SK-N-SH (cell line): ENCODE data around the gene TASOR2.

Experiments
- ELF1 ChIP-seq: IDR thresholded peaks from 2 replicates; pipeline ENCODE4 v1.4.0; 2012
- EZH2phosphoT487 ChIP-seq: fragments of 200-600 bp; sonication (generic); IDR thresholded peaks from 2 replicates; pipeline ENCODE4 v1.6.1; 2017; ENCODE audit warnings: low read depth, mixed run types, mild to moderate bottlenecking, antibody characterized with exemption, moderate library complexity, borderline replicate concordance
- GATA2 ChIP-seq: sonication (generic); formaldehyde crosslinking; IDR thresholded peaks from 2 replicates; pipeline ENCODE4 v1.5.0; 2020; ENCODE audit warnings: mild to moderate bottlenecking, missing genetic modification reagents
- MXI1 ChIP-seq: IDR thresholded peaks from 2 replicates; pipeline ENCODE4 v1.6.1; 2012; ENCODE audit warnings: mild to moderate bottlenecking, low read depth, low read length, improper control_type of control experiment
- NRF1 ChIP-seq: IDR thresholded peaks from 2 replicates; pipeline ENCODE4 v1.6.1; 2012; ENCODE audit warnings: low read depth, mild to moderate bottlenecking, low read length
- POLR2AphosphoS5 ChIP-seq: IDR thresholded peaks from 2 replicates; pipeline ENCODE4 v1.6.1; 2012; ENCODE audit warnings: low read depth, low read length
- SIN3A ChIP-seq: IDR thresholded peaks from 2 replicates; pipeline ENCODE4 v1.6.1; 2012; ENCODE audit warnings: low read depth, mild to moderate bottlenecking, low read length, moderate library complexity, borderline replicate concordance
- TCF12 ChIP-seq: IDR thresholded peaks from 2 replicates; pipeline ENCODE4 v1.4.0; 2012
- TEAD4 ChIP-seq: IDR thresholded peaks from 2 replicates; pipeline ENCODE4 v1.4.0; 2012; ENCODE audit warnings: mild to moderate bottlenecking, borderline replicate concordance; ENCODE audit not compliant: insufficient read depth
- TF ChIP-seq, protein P1 (sequence below): fragments of 200-600 bp; sonication (generic); IDR thresholded peaks from 2 replicates; pipeline ENCODE4 v1.6.1; 2017; ENCODE audit warnings: antibody characterized with exemption, mild to moderate bottlenecking, moderate library complexity
- TF ChIP-seq, protein P2 (sequence below): IDR thresholded peaks from 2 replicates; pipeline ENCODE4 v1.6.1; 2012; ENCODE audit warnings: mild to moderate bottlenecking, low read depth, low read length, moderate library complexity
- TF ChIP-seq, protein P3 (sequence below): fragments of 150-350 bp; IDR thresholded peaks from 2 replicates; pipeline ENCODE4 v1.6.1; 2017; ENCODE audit warnings: antibody characterized with exemption, low read length, low read depth, borderline replicate concordance
- TF ChIP-seq, protein P4 (sequence below): IDR thresholded peaks from 2 replicates; pipeline ENCODE4; 2012

DNA sequence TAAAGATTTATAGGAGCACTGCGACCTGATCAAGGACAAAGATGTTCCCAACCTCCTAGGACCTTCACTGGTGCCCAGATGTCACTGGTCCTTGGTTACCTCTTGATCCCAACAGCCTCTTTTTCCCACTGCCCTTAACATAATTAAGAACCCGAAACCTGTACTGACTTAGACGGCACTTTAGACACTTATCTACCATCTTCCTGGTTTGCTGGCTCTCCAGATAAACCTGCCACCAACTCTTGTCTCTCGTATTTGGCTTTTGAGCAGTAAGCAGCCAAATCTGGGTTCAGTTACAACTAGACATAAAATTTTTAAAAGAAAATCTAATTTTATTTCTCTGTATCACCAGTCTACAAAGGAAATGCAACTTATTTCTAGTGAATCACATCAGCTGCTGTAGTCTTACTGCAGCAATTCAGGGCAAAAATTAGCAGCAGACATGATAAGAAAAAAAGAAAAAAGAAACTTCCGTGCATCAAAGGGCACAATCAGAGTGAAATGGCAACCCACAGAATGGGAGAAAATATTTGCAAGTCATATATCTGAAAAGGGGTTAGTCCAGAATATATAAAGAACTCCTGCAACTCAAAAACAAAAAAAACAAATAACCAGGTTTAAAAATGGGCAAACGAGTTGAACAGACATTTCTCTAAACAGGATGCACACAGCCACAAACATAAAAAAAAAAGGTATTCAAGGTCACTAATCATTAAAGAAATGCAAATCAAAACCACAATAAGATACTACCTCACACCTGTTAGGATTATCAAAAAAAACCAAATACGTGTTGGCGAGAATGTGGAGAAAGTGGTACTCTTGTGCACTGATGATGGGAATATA, 27.7 kb upstream of the TASOR2 start:
- no peak for TF ChIP-seq TEAD4
- TF ChIP-seq, protein P1, sequence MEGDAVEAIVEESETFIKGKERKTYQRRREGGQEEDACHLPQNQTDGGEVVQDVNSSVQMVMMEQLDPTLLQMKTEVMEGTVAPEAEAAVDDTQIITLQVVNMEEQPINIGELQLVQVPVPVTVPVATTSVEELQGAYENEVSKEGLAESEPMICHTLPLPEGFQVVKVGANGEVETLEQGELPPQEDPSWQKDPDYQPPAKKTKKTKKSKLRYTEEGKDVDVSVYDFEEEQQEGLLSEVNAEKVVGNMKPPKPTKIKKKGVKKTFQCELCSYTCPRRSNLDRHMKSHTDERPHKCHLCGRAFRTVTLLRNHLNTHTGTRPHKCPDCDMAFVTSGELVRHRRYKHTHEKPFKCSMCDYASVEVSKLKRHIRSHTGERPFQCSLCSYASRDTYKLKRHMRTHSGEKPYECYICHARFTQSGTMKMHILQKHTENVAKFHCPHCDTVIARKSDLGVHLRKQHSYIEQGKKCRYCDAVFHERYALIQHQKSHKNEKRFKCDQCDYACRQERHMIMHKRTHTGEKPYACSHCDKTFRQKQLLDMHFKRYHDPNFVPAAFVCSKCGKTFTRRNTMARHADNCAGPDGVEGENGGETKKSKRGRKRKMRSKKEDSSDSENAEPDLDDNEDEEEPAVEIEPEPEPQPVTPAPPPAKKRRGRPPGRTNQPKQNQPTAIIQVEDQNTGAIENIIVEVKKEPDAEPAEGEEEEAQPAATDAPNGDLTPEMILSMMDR: no peak
- TF ChIP-seq, protein P2, sequence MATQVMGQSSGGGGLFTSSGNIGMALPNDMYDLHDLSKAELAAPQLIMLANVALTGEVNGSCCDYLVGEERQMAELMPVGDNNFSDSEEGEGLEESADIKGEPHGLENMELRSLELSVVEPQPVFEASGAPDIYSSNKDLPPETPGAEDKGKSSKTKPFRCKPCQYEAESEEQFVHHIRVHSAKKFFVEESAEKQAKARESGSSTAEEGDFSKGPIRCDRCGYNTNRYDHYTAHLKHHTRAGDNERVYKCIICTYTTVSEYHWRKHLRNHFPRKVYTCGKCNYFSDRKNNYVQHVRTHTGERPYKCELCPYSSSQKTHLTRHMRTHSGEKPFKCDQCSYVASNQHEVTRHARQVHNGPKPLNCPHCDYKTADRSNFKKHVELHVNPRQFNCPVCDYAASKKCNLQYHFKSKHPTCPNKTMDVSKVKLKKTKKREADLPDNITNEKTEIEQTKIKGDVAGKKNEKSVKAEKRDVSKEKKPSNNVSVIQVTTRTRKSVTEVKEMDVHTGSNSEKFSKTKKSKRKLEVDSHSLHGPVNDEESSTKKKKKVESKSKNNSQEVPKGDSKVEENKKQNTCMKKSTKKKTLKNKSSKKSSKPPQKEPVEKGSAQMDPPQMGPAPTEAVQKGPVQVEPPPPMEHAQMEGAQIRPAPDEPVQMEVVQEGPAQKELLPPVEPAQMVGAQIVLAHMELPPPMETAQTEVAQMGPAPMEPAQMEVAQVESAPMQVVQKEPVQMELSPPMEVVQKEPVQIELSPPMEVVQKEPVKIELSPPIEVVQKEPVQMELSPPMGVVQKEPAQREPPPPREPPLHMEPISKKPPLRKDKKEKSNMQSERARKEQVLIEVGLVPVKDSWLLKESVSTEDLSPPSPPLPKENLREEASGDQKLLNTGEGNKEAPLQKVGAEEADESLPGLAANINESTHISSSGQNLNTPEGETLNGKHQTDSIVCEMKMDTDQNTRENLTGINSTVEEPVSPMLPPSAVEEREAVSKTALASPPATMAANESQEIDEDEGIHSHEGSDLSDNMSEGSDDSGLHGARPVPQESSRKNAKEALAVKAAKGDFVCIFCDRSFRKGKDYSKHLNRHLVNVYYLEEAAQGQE: no peak
- TF ChIP-seq, protein P3, sequence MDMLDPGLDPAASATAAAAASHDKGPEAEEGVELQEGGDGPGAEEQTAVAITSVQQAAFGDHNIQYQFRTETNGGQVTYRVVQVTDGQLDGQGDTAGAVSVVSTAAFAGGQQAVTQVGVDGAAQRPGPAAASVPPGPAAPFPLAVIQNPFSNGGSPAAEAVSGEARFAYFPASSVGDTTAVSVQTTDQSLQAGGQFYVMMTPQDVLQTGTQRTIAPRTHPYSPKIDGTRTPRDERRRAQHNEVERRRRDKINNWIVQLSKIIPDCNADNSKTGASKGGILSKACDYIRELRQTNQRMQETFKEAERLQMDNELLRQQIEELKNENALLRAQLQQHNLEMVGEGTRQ: no peak
- TF ChIP-seq POLR2AphosphoS5: no peak
- no peak for TF ChIP-seq TCF12
- TF ChIP-seq, protein P4, sequence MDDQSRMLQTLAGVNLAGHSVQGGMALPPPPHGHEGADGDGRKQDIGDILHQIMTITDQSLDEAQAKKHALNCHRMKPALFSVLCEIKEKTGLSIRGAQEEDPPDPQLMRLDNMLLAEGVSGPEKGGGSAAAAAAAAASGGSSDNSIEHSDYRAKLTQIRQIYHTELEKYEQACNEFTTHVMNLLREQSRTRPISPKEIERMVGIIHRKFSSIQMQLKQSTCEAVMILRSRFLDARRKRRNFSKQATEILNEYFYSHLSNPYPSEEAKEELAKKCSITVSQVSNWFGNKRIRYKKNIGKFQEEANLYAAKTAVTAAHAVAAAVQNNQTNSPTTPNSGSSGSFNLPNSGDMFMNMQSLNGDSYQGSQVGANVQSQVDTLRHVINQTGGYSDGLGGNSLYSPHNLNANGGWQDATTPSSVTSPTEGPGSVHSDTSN: no peak
- TF ChIP-seq MXI1: no peak
- TF ChIP-seq ELF1: no peak
- TF ChIP-seq GATA2 (CRISPR knock-in tag): no peak
- no peak for TF ChIP-seq SIN3A
- TF ChIP-seq EZH2phosphoT487: no peak
- no peak for TF ChIP-seq NRF1
